GM10266 (cell line): Measurements from ENCODE around the gene FAM118A.

Experiments
- DNase-seq: peaks from one replicate; pipeline ENCODE4 v3.0.0; 2012; ENCODE audit errors: extremely low spot score
- TF ChIP-seq, protein P1 (sequence below): IDR thresholded peaks from 2 replicates; pipeline ENCODE4 v1.5.1; 2012; ENCODE audit warnings: mild to moderate bottlenecking, low read depth; ENCODE audit not compliant: control insufficient read depth, insufficient read depth; ENCODE audit errors: missing control alignments

FAM118A gene

DNA sequence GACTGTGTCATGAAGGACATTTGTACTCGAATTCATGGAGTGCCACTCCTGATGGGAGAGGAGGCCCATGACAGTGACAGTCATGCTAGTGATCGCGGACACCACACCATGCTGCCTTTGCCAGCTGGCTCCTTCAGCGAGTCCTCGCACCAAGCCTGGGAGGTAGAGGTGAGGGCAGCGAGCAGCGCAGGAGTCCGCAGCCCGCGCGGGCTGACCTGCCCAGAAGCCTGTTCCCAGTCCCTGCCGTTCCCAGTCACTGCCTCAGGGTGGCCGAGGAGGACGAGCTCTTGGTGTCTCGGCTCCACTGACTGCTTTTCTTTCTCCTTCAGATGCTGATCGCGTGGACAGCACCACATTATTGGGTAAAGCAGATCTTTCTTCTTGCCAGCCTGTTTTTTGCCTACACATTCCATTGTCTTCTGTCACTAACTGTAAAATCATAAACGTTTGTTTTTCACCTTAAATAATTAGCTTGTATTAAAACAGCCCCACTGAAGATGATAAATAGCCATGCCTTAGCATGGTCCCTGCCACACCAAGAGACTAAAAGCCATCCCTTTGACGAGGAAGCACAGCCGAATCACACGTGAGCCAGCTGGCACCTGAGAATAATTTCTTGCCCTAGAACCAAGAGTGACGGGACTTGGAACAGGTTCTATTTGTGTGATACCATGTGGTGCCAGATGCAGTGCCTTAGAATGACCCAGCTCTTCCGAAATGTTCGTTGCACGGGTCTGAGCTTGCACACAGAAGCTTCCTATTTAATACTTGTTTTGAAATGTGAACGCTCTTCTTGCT, 25.5 kb downstream of the FAM118A start:
- TF ChIP-seq, protein P1, sequence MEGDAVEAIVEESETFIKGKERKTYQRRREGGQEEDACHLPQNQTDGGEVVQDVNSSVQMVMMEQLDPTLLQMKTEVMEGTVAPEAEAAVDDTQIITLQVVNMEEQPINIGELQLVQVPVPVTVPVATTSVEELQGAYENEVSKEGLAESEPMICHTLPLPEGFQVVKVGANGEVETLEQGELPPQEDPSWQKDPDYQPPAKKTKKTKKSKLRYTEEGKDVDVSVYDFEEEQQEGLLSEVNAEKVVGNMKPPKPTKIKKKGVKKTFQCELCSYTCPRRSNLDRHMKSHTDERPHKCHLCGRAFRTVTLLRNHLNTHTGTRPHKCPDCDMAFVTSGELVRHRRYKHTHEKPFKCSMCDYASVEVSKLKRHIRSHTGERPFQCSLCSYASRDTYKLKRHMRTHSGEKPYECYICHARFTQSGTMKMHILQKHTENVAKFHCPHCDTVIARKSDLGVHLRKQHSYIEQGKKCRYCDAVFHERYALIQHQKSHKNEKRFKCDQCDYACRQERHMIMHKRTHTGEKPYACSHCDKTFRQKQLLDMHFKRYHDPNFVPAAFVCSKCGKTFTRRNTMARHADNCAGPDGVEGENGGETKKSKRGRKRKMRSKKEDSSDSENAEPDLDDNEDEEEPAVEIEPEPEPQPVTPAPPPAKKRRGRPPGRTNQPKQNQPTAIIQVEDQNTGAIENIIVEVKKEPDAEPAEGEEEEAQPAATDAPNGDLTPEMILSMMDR: no peak
- DNase-seq: no peak

DNA sequence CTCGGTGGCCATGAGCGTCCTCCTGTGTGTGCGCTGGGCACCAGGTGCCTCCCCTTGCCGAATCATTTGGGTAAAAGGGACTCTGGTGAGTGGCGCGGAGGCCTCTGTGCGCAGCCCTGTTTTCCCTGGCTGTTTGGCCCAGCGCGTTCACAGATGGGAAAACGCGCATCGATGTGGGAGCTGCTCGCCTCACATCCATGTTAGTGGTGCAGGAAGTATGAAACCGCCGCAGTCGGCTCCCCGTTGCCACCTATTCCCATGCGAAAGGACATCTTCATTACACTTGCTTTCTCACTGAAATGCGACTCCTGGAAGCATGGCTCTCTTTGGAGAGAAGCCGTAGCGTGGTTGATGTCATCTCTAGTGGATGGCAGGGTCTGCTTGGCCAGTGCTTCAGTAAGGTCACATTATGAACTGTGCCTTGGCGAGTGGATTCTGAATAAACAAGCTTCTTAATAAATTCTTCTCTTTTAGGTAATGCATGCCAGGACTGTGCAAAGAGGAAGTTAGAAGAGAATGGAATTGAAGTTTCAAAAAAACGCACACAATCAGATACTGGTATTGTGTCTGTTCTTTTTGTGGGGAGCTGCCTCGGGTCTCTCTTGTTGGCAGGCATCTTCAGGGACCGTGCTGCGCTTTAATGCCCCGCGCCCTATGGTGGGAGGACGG, 26.3 kb downstream of the FAM118A start:
- DNase-seq: no peak
- TF ChIP-seq, protein P1: no peak

DNA sequence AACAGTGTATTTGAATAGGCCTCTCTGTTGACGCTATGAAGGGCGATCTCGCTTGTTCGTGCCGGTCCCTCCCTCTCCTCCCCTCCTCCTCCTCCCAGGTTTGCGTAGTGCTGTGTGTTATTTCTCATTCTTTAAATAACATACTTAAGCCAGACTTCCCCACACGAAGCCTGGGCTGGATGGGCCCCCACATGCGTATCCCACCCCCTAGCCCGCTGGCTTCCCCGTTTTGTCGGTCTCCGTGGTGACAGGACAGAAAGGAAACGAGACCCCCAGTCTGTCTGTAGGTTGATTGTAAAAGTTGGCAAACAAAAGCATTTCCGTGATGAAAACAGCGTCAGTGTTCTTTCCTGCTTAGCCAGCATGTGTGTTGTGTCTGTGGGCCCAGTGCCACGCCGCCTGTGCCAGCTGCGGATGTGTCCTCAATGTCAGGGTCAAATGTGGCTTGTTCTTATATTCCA, 27.3 kb downstream of the FAM118A start:
- DNase-seq: no peak
- TF ChIP-seq, protein P1: no peak

DNA sequence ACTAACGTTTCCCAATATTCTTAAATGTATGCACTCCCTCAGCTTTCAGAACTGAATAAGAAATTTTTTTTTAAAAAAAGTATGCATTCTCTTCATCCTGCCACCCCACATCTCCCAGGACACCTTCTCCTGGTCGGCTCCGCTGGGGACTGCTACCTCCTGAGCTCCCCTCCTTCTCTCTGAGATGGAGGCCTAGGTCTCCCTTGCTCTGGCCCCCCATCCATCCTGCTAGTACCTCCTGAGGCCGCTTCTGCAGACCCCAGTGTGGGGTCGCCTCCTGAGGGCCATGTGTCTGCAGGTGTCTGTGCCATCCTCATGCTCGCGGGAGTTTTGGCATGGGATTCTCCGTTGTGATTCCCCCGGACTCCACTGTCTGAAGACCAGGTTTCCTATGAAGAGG, 27.8 kb downstream of the FAM118A start:
- TF ChIP-seq, protein P1: no peak

DNA sequence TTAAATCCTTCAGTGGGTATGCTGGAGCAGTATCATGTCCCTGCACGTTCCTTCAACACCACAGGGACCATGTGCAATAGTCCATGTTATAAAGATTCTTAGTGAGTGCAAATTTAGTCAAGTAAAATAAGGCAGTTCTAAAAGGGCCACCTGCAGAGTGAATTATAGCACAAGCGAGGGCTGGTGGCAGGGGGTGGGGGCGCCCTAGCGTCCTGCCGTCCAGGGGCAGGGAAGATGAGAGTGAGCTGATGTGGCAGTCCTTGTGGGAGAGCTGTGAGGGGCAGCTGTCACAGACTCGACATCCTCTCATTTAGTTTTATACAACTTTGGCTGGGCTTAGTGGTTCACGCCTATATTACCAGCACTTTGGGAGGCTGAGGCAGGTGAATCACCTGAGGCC, 29.1 kb downstream of the FAM118A start:
- no peak for DNase-seq
- TF ChIP-seq, protein P1: no peak

More for the DNA sequence above, 27.8 kb downstream of the FAM118A start:
- no peak for DNase-seq

DNA sequence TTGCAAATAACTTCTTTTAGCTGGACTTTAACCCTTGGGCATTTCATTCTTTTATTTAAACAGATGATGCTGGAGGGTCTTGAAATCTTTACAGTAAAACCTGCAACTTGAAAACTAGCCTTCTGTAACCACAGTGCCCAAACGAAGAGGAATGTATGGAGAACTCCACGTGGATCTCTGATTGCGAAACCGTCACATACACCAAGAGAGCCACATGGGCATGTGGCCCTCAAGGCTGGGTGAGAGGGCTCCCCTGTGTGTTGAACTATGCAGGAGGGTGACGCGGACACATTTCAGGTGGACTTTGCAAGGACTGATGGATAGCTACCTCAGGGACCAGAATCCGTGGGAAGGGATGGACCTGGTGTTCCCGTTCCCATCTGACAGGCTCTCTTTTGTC, 30.6 kb downstream of the FAM118A start:
- DNase-seq: no peak
- TF ChIP-seq, protein P1: no peak

DNA sequence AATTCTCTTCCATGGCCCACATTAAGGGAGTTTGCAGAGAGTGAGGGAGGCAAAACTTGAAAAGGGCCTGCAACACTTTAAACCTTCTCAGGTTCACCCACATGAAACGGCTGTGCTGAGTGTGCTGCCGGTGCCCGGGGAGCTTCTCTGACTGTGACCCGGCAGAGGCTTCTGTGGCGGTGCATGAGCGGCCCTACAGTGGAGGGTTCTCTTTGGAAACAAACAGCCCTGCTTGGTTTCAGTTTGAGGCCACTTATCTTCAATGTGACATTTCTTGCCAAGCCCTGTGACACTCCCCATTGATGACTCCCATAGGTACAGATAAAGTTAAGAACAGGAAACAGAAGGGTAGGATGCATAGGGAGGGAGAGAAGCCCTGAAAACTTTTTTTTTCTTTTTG, 31.8 kb downstream of the FAM118A start:
- no peak for DNase-seq
- TF ChIP-seq, protein P1: no peak
